ENCODE data around the gene TUBA4A.
A peak's percentile ranks its signal among the peaks of the same experiment; 100 is the strongest.
"Not testable (repeated sequence)": the region's sequence is repeated elsewhere in the genome, so short reads cannot be mapped to it uniquely, and the experiment has no call there.

The TUBA4A gene

GRCh38 chr2:219268294-219268693 lies 14.6 kb upstream of the TUBA4A start:
- no peak for DNase-seq

- no peak for DNase-seq
These were observed 13.2 kb upstream of the TUBA4A start for GRCh38 chr2:219266886-219267285.

- DNase-seq, result no peak
These were observed 12.5 kb upstream of the TUBA4A start for GRCh38 chr2:219266232-219266631.

- no peak for DNase-seq
These were observed 7.5 kb upstream of the TUBA4A start for GRCh38 chr2:219261024-219261855.

GRCh38 chr2:219258942-219259341 lies 5.2 kb upstream of the TUBA4A start:
- not testable (repeated sequence) for DNase-seq

- DNase-seq, result peak in 1 of 14 donors; percentile 45
These were observed 978 bp upstream of the TUBA4A start for GRCh38 chr2:219254590-219255201.

- peak in 2 of 14 donors; percentile 37 to 67 for DNase-seq
These were observed 592 bp downstream of the TUBA4A start, which contains the start of gene TUBA4B for GRCh38 chr2:219252900-219253752. Gene TUBA4B, plus strand, starts transcription at chr2:219253243. Its CDS starts 165 bp downstream, at chr2:219253408.

- peak in 1 of 14 donors; percentile 59 for DNase-seq
These were observed 1.2 kb downstream of the TUBA4A start for GRCh38 chr2:219252570-219252899.

GRCh38 chr2:219252084-219252483 lies 1.6 kb downstream of the TUBA4A start:
- DNase-seq, result peak in 1 of 14 donors; percentile 54

GRCh38 chr2:219251656-219252055 lies 2.1 kb downstream of the TUBA4A start:
- no peak for DNase-seq

GRCh38 chr2:219250049-219250781 lies 3.5 kb downstream of the TUBA4A start:
- no peak for DNase-seq

- DNase-seq, result peak in 12 of 14 donors; percentile 10 to 70 (median 55)
These were observed 4.3 kb downstream of the TUBA4A start for GRCh38 chr2:219249203-219249980.

GRCh38 chr2:219248845-219249202 lies 4.9 kb downstream of the TUBA4A start:
- no peak for DNase-seq

GRCh38 chr2:219247678-219248642 lies 5.8 kb downstream of the TUBA4A start:
- DNase-seq, result no peak

- no peak for DNase-seq
These were observed 7.2 kb downstream of the TUBA4A start for GRCh38 chr2:219246559-219246958.

GRCh38 chr2:219245899-219246230 lies 7.9 kb downstream of the TUBA4A start:
- DNase-seq, result no peak

GRCh38 chr2:219245148-219245898 lies 8.4 kb downstream of the TUBA4A start, which contains the start of the genes GLB1L and STK16:
Gene GLB1L, minus strand, starts transcription at chr2:219245444. Its CDS starts 1,871 bp downstream, at chr2:219243573.
Gene STK16, plus strand, starts transcription at chr2:219245479. Its CDS starts 521 bp downstream, at chr2:219246000.
- peak; percentile 66 to 94 (median 88) for DNase-seq

GRCh38 chr2:219244789-219245147 lies 8.9 kb downstream of the TUBA4A start:
- no peak for DNase-seq

GRCh38 chr2:219243291-219243761 lies 10.4 kb downstream of the TUBA4A start:
- DNase-seq, result peak in 3 of 14 donors; percentile 8 to 18 (median 12)
